Type B pancreatic cell (in vitro differentiated cells): ENCODE results near the gene SOX12. TPM values are rescaled to one million over a fixed set of nuclear protein-coding genes. Genes with fewer than 3 reads are reported as not detected.
"Not testable (repeated sequence)": the region's sequence is repeated elsewhere in the genome, so short reads cannot be mapped to it uniquely, and the experiment has no call there.

Experiments used
- DNase-seq: peaks from one replicate; pipeline ENCODE4 v3.0.0; 2021; ENCODE audit warnings: mixed read lengths; ENCODE audit not compliant: unreplicated experiment; ENCODE audit errors: extremely low spot score
- H3K27ac Mint-ChIP-seq: 2 replicates; pipeline ENCODE4 v1.8.0; 2021; ENCODE audit warnings: mild to moderate bottlenecking, mixed read lengths
- H3K27me3 Mint-ChIP-seq: 2 replicates; pipeline ENCODE4 v1.8.0; 2021; ENCODE audit warnings: mixed read lengths
- H3K36me3 Mint-ChIP-seq: 2 replicates; pipeline ENCODE4 v1.8.0; 2021; ENCODE audit warnings: mixed read lengths
- H3K4me1 Mint-ChIP-seq: one replicate; pipeline ENCODE4 v1.8.0; 2021; ENCODE audit warnings: mixed read lengths; ENCODE audit not compliant: unreplicated experiment
- H3K4me3 Mint-ChIP-seq: 2 replicates; pipeline ENCODE4 v1.8.0; 2021; ENCODE audit warnings: mild to moderate bottlenecking, mixed read lengths
- H3K9me3 Mint-ChIP-seq: 2 replicates; pipeline ENCODE4 v1.8.0; 2021; ENCODE audit warnings: mixed read lengths
- CTCF ChIP-seq: fragments of 200-600 bp; sonication (generic); conservative IDR thresholded peaks from 2 replicates; pipeline ENCODE4 v1.5.0; 2021; ENCODE audit warnings: antibody characterized with exemption, mild to moderate bottlenecking
- total RNA-seq: library from RNA; stranded (reverse); gene quantifications from 2 replicates; pipeline ENCODE4 v1.2.1, GENCODE V29; 2021; ENCODE audit warnings: low replicate concordance

The SOX12 gene
- total RNA-seq, 1 donor from 2014 or later: 52.7 TPM

GRCh38 chr20:328975-329695, 3.8 kb downstream of the SOX12 start:
- Mint-ChIP-seq H3K27me3 (no peaks in the 10 kb centered on the region), H3K4me1 (peaks cover 25% of the 10 kb centered on the region), H3K36me3 (peaks cover 8% of the 10 kb centered on the region), H3K4me3 (peak overlapping the region; percentile 90), H3K27ac (peak overlapping the region; percentile 46), H3K9me3 (no peaks in the 10 kb centered on the region)
- no peak for TF ChIP-seq CTCF
- no peak for DNase-seq

GRCh38 chr20:329851-330232, 4.5 kb downstream of the SOX12 start:
- no peak for DNase-seq
- Mint-ChIP-seq H3K27ac (peak overlapping the region; percentile 46), H3K9me3 (no peaks in the 10 kb centered on the region), H3K36me3 (peaks cover 11% of the 10 kb centered on the region), H3K27me3 (no peaks in the 10 kb centered on the region), H3K4me1 (peaks cover 25% of the 10 kb centered on the region), H3K4me3 (peak overlapping the region; percentile 61)
- TF ChIP-seq CTCF: no peak

GRCh38 chr20:330233-331149, 5.1 kb downstream of the SOX12 start:
- peak; percentile 92 for TF ChIP-seq CTCF
- H3K36me3 Mint-ChIP-seq: peaks cover 11% of the 10 kb centered on the region
- peak overlapping the region; percentile 61 for H3K4me3 Mint-ChIP-seq
- DNase-seq: no peak
- H3K27ac Mint-ChIP-seq: no peak overlapping the region
- H3K27me3 Mint-ChIP-seq: no peaks in the 10 kb centered on the region
- H3K9me3 Mint-ChIP-seq: no peaks in the 10 kb centered on the region
- H3K4me1 Mint-ChIP-seq: peaks cover 25% of the 10 kb centered on the region

GRCh38 chr20:334578-334977, 9.2 kb downstream of the SOX12 start:
- Mint-ChIP-seq H3K36me3 (peaks cover 12% of the 10 kb centered on the region), H3K9me3 (no peaks in the 10 kb centered on the region), H3K27me3 (no peaks in the 10 kb centered on the region), H3K4me1 (peaks cover 10% of the 10 kb centered on the region), H3K4me3 (no peak overlapping the region), H3K27ac (no peak overlapping the region)
- no peak for TF ChIP-seq CTCF
- no peak for DNase-seq

GRCh38 chr20:336040-336439, 10.7 kb downstream of the SOX12 start:
- not testable (repeated sequence) for H3K27me3 Mint-ChIP-seq, DNase-seq, H3K9me3 Mint-ChIP-seq, H3K27ac Mint-ChIP-seq, H3K4me1 Mint-ChIP-seq, H3K4me3 Mint-ChIP-seq
- peaks cover 12% of the 10 kb centered on the region for H3K36me3 Mint-ChIP-seq

GRCh38 chr20:341682-342081, 16.3 kb downstream of the SOX12 start:
- TF ChIP-seq CTCF: no peak
- H3K9me3 Mint-ChIP-seq: no peaks in the 10 kb centered on the region
- DNase-seq: no peak

More at GRCh38 chr20:341682-342081, 16.3 kb downstream of the SOX12 start:
- Mint-ChIP-seq H3K27ac (no peak overlapping the region), H3K27me3 (no peaks in the 10 kb centered on the region), H3K36me3 (peaks cover 11% of the 10 kb centered on the region), H3K4me3 (no peak overlapping the region), H3K4me1 (peaks cover 6% of the 10 kb centered on the region)
